ENCODE results near the gene JAGN1.

- TF ChIP-seq, protein P1, sequence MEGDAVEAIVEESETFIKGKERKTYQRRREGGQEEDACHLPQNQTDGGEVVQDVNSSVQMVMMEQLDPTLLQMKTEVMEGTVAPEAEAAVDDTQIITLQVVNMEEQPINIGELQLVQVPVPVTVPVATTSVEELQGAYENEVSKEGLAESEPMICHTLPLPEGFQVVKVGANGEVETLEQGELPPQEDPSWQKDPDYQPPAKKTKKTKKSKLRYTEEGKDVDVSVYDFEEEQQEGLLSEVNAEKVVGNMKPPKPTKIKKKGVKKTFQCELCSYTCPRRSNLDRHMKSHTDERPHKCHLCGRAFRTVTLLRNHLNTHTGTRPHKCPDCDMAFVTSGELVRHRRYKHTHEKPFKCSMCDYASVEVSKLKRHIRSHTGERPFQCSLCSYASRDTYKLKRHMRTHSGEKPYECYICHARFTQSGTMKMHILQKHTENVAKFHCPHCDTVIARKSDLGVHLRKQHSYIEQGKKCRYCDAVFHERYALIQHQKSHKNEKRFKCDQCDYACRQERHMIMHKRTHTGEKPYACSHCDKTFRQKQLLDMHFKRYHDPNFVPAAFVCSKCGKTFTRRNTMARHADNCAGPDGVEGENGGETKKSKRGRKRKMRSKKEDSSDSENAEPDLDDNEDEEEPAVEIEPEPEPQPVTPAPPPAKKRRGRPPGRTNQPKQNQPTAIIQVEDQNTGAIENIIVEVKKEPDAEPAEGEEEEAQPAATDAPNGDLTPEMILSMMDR (IDR thresholded peaks at IDR 0.05) = no peak
- no peak for TF ChIP-seq POLR2A (IDR thresholded peaks at IDR 0.05)
These were observed 51.8 kb downstream of the JAGN1 start for GRCh38 chr3:9942164-9942563.

Measured in uterus (tissue), 2 donors.